Stomach (tissue), 9 donors: ENCODE data around the gene DYRK2. TPM values are rescaled to one million over a fixed set of nuclear protein-coding genes. Genes with fewer than 3 reads are reported as not detected.

Experiments used
- DNase-seq, 2 donors: peaks; one replicate each; pipeline versions ENCODE4 v3.0.0 to v3.0.0-alpha.2; 2013 to 2019
- H3K27ac ChIP-seq, 5 donors: fragments of 200-600 bp in 4 of 5; sonication (generic) in 4 of 5; one replicate each; pipeline ENCODE4 v1.5.1; 2013 to 2019; ENCODE audit warnings: mild to moderate bottlenecking in 1 of 5, moderate library complexity in 1 of 5
- H3K27me3 ChIP-seq, 3 donors: fragments of 200-600 bp; sonication (generic); one replicate each; pipeline ENCODE4 v1.5.1; 2017 to 2019; ENCODE audit warnings: mixed run types in 1 of 3
- H3K36me3 ChIP-seq, 4 donors: fragments of 200-600 bp; sonication (generic); 1 replicate in 3 of 4; 2 replicates in 1 of 4; pipeline ENCODE4 v1.5.1; 2016 to 2019
- H3K4me1 ChIP-seq, 4 donors: fragments of 200-600 bp; sonication (generic); one replicate each; pipeline ENCODE4 v1.5.1; 2016 to 2019
- H3K4me3 ChIP-seq, 4 donors: fragments of 200-600 bp; sonication (generic) in 3 of 4; one replicate each; pipeline ENCODE4 v1.5.1; 2016 to 2019; ENCODE audit warnings: mild to moderate bottlenecking in 1 of 4
- H3K9me3 ChIP-seq, 4 donors: fragments of 200-600 bp; sonication (generic); one replicate each; pipeline ENCODE4 v1.5.1; 2016 to 2019
- CTCF ChIP-seq, 7 experiments: fragments of 450-650 bp in 4 of 7; fragments of 200-600 bp in 3 of 7; sonication (generic) in 3 of 7; IDR thresholded peaks; one replicate each; pipeline ENCODE4 v1.5.1; 2016 to 2019; ENCODE audit warnings: antibody characterized with exemption in 7 of 7, control low read depth in 2 of 7, mild to moderate bottlenecking in 1 of 7
- EP300 ChIP-seq: sonication (generic); formaldehyde crosslinking; IDR thresholded peaks from one replicate; pipeline ENCODE4 v1.6.1; 2017; ENCODE audit warnings: antibody characterized with exemption
- POLR2A ChIP-seq, 4 donors: fragments of 450-650 bp; IDR thresholded peaks; one replicate each; pipeline ENCODE4 v1.6.1; 2016; ENCODE audit warnings: antibody characterized with exemption in 4 of 4, control low read depth in 2 of 4, mild to moderate bottlenecking in 1 of 4, moderate library complexity in 1 of 4
- POLR2AphosphoS5 ChIP-seq, 3 donors: sonication (generic); formaldehyde crosslinking; IDR thresholded peaks; one replicate each; pipeline ENCODE4 v1.6.1; 2016; ENCODE audit warnings: antibody characterized with exemption in 3 of 3
- WGBS, 5 donors: extraction: QIAGEN DNeasy Blood & Tissue Kit in 3 of 5; methylation state at CpG; one replicate each; pipeline versions ENCODE4 v1.1.5 to v1.1.7; 2013 to 2018; 5-methylcytosine and 5-hydroxymethylcytosine counted together
- intact Hi-C: fragments of 100-400 bp; cut with DNase I; formaldehyde crosslinking; loops from one replicate; pipeline ENCODE4 v1.15.1; 2023; ENCODE audit warnings: low total_unique reads
- polyA plus RNA-seq, 3 donors: library from polyadenylated mRNA; stranded (reverse); fragments of 200-250 nt; gene quantifications; one replicate each; pipeline ENCODE4 v1.2.3, GENCODE V29; 2013
- total RNA-seq, 5 donors: library from RNA; depleted of rRNA; stranded (reverse); fragments of >200 nt; gene quantifications; one replicate each; pipeline versions ENCODE4 v1.1.0 to v1.2.3, GENCODE V29; 2014 to 2016
- donor health status: healthy with polysubstance abuse.
- donor health status: Bipolar disorder and iron deficiency.
- donor health status: healthy.

The DYRK2 gene
- total and polyA plus RNA-seq, 8 donors, result 3.3 to 43.9 (median 18.1) TPM

DNA sequence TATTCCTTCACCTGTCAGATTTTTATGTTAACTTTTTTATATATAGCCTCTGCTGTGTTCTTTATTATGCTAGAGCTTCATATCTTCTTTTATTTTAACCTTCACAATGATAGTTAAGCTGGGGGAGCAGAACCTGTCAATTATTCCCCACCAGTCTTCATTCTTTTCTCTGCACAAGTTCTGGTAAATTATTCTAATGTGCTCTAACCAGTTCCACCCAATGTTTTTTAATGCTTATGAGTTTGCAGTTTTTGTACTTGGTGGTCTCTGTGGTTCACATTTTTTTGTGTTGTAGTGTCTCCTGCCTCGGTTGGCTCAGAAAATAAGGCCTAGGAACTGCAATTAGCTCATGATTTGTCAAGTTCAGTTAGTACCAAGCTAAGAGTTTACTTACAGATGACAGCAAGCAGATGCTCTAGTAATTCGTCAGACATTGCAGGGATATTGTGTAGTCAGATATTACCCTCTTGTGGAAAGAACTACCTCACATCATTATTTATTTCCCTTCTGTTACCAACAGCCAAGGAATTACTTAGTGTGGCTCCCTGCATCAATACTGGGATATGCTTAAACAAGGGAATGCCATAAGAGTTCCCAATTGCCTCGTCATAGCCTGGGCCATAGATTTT is 14.5 kb downstream of the DYRK2 start:
- no peak overlapping the region for H3K4me3 ChIP-seq
- intact Hi-C loops, result no loop called here
- H3K27ac ChIP-seq, result peak overlapping the region in 2 of 5 donors; percentile 19 to 22
- H3K27me3 ChIP-seq, result no peaks in the 10 kb centered on the region
- peak in 1 of 2 donors; percentile 59 for DNase-seq
- WGBS, 5 donors, result 53 to 73% (median 64%) methylated on average over 3 of the region's 3 CpGs
- no peaks in the 10 kb centered on the region for H3K9me3 ChIP-seq
- peaks cover 9 to 17% (median 13%) of the 10 kb centered on the region in 4 donors for H3K36me3 ChIP-seq
- TF ChIP-seq POLR2A (IDR thresholded peaks at IDR 0.05) (no peak), POLR2AphosphoS5 (IDR thresholded peaks at IDR 0.05) (peak in 2 of 3 donors; percentile 29 to 74), CTCF (IDR thresholded peaks at IDR 0.05) (no peak), EP300 (no peak)
- peaks cover 12 to 82% (median 48%) of the 10 kb centered on the region in 4 donors for H3K4me1 ChIP-seq

GRCh38 chr12:67664171-67664570 is 15.6 kb downstream of the DYRK2 start:
- 71 to 80% (median 74%) methylated on average over 2 of the region's 2 CpGs for WGBS, 5 donors
- intact Hi-C loops, result no loop called here
- no peaks in the 10 kb centered on the region for H3K27me3 ChIP-seq
- no peak overlapping the region for H3K4me3 ChIP-seq
- peaks cover 0 to 6% (median 2%) of the 10 kb centered on the region in 4 donors for H3K36me3 ChIP-seq
- H3K9me3 ChIP-seq, result no peaks in the 10 kb centered on the region
- no peak overlapping the region for H3K27ac ChIP-seq
- TF ChIP-seq CTCF (IDR thresholded peaks at IDR 0.05) (no peak), EP300 (no peak), POLR2AphosphoS5 (IDR thresholded peaks at IDR 0.05) (no peak), POLR2A (IDR thresholded peaks at IDR 0.05) (no peak)
- no peak for DNase-seq
- peaks cover 12 to 80% (median 46%) of the 10 kb centered on the region in 4 donors for H3K4me1 ChIP-seq

DNA sequence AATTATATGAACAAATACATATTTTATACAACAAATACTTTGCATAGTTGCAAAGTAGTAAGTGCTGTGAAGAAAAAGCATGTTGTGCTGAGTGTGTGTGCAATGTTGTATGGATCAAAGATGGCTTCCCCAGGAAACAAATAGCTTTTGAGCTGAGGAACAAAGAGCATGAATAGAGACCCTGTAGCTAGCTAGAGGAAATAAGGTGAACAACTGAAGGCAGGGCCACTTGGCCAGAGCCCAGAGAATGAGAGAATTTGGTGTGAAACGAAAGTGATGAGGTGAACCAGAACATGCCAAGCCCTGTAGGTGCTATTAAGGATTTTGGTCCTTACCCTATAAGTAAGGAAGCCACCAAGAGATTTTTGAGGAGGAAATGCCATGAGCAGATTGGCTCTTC is 17.1 kb downstream of the DYRK2 start:
- 67 to 95% (median 90%) methylated on average over 1 of the region's 1 CpG for WGBS, 5 donors
- peaks cover 12 to 66% (median 39%) of the 10 kb centered on the region in 4 donors for H3K4me1 ChIP-seq

GRCh38 chr12:67666605-67667004 is 18.1 kb downstream of the DYRK2 start:
- peak overlapping the region in 1 of 5 donors; percentile 60 for H3K27ac ChIP-seq
- intact Hi-C loops, result no loop called here
- no peaks in the 10 kb centered on the region for H3K27me3 ChIP-seq
- no peak for DNase-seq
- TF ChIP-seq CTCF (IDR thresholded peaks at IDR 0.05) (no peak), EP300 (no peak), POLR2A (IDR thresholded peaks at IDR 0.05) (no peak), POLR2AphosphoS5 (IDR thresholded peaks at IDR 0.05) (no peak)
- H3K4me3 ChIP-seq, result no peak overlapping the region
- peaks cover 12 to 58% (median 34%) of the 10 kb centered on the region in 4 donors for H3K4me1 ChIP-seq
- 7 to 41% (median 31%) methylated on average over 1 of the region's 1 CpG for WGBS, 5 donors
- H3K36me3 ChIP-seq, result no peaks in the 10 kb centered on the region
- H3K9me3 ChIP-seq, result no peaks in the 10 kb centered on the region

More for the DNA sequence above, 17.1 kb downstream of the DYRK2 start:
- H3K9me3 ChIP-seq, result no peaks in the 10 kb centered on the region
- H3K4me3 ChIP-seq, result no peak overlapping the region
- H3K27me3 ChIP-seq, result no peaks in the 10 kb centered on the region
- no peak overlapping the region for H3K27ac ChIP-seq
- TF ChIP-seq POLR2AphosphoS5 (IDR thresholded peaks at IDR 0.05), result no peak
- TF ChIP-seq POLR2A (IDR thresholded peaks at IDR 0.05), result no peak
- TF ChIP-seq CTCF (IDR thresholded peaks at IDR 0.05), result no peak
- no peak for TF ChIP-seq EP300
- no peaks in the 10 kb centered on the region for H3K36me3 ChIP-seq
- intact Hi-C loops, result no loop called here
- no peak for DNase-seq
